HG03045 (cell line): ENCODE results near the gene ZDHHC9.

Source experiments
- ATAC-seq: cut with Tn5 transposase; IDR thresholded peaks from one replicate; pipeline ENCODE4 v1.9.1; 2021; ENCODE audit warnings: mild to moderate bottlenecking, moderate library complexity; ENCODE audit not compliant: unreplicated experiment

ZDHHC9 gene

GRCh38 chrX:129768586-129769466 lies 74.9 kb downstream of the ZDHHC9 start:
- ATAC-seq, result no peak

GRCh38 chrX:129768186-129768585 lies 75.5 kb downstream of the ZDHHC9 start:
- ATAC-seq, result no peak

- no peak for ATAC-seq
Measured at GRCh38 chrX:129763666-129764065, 80.0 kb downstream of the ZDHHC9 start.

GRCh38 chrX:129762448-129762847 lies 81.2 kb downstream of the ZDHHC9 start:
- ATAC-seq, result no peak

- ATAC-seq, result no peak
Measured at GRCh38 chrX:129761596-129761995, 82.1 kb downstream of the ZDHHC9 start.

- ATAC-seq, result no peak
Measured at GRCh38 chrX:129760981-129761380, 82.7 kb downstream of the ZDHHC9 start.

GRCh38 chrX:129760155-129760554 lies 83.5 kb downstream of the ZDHHC9 start:
- no peak for ATAC-seq

GRCh38 chrX:129759576-129760061 lies 84.1 kb downstream of the ZDHHC9 start:
- ATAC-seq, result no peak

GRCh38 chrX:129755779-129756650 lies 87.7 kb downstream of the ZDHHC9 start:
- no peak for ATAC-seq

GRCh38 chrX:129754056-129755024 lies 89.3 kb downstream of the ZDHHC9 start:
- no peak for ATAC-seq
